ENCODE results near the gene CDK5.

The CDK5 gene

GRCh38 chr7:151057506-151057988 lies at the start of gene CDK5:
CDK5 (minus strand) TSS chr7:151057897; CDS start chr7:151057848, 49 bp downstream.
- FAIRE-seq = no peak

- no peak for FAIRE-seq
Measured at GRCh38 chr7:151104411-151105235, 46.9 kb upstream of the CDK5 start.

- no peak for FAIRE-seq
Measured at GRCh38 chr7:151103973-151104372, 46.3 kb upstream of the CDK5 start.

- no peak for FAIRE-seq
Measured at GRCh38 chr7:151102991-151103390, 45.3 kb upstream of the CDK5 start.

- FAIRE-seq = no peak
Measured at GRCh38 chr7:151101621-151102396, 44.1 kb upstream of the CDK5 start.

DNA sequence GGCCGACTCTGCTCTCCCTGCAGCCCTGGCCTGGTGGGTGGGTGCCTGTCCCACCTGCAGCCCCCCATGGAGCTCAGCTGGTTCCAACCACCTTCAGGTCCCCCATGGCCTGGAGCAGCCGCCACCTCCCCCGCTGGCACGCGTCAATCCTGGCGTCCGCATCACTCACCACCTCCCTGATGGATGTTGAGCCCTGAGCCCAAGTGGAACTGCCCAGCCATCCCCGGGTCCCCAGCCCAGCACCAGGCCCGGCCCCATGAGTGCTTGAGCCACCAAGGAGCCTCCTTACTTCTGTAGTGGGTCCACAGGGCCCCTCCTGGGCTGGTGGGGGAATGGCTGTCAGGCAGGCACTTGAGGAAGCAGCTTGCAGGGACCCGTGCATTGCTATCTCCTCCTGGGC lies 43.2 kb upstream of the CDK5 start:
- FAIRE-seq = no peak

DNA sequence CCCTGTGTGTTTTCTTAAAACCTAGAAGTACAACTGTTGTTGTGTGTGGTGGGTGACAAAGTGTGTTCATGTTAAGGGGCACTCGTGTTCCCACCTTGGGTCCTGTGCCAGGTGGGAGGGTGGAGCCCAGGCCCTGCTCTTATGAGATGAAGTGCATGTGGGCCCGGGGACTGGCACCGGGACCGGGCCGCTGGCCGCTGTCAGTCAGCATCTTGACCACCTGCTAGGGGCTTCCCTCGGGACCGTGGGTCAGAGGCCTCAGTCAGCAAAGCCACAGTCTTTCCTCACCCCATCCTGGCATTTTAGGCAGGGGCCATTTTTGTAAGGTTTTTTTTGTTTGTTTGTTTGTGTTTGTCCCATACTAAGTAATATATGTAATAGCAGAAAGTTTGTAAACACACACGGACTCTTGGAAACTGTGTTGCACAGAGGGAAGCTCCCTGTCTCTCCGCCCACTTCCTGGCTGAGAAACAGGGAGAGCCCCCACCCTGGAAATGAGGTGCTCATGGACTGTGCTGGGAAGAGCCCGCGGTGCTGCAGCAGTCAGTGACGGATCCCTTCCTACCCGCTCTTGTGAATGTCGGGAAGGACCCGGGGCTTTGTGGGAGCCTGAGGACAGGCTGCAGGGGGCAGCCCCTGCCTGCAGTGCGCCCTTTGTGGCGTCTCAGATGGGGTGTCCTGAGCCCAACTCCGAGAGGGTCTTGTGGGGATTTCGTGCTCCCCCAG lies 42.0 kb upstream of the CDK5 start:
- FAIRE-seq = no peak

DNA sequence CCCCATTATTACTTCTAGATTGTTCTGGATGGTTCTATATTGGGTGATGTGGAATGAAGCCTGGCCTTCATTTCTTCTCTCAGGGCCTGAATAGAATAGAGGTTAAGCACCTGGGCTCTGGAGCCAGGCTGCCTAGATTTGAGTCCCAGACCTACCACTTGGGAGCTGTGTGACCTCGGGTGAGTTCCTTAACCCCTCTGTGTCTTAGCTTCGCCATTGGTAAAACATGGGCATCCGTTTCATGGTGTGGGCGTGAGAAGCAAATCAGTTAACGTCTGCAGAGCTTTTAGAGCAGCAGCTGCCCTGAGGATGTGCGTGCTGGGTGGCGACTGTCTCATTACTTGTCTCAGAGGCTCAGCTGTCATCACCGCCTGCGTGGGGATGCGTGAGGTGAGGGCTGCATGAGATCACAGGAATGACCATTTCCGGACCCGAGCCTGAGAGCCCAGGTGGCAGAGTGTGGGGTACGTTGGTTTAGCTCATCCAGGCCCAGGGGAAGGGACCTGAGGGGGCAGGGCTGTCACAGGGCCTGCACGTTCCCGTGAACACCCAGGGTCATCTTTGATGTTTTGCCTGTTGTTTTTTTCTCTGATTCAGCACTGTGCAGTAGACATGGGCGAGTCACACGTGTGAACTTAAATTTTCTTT lies 38.3 kb upstream of the CDK5 start:
- no peak for FAIRE-seq

DNA sequence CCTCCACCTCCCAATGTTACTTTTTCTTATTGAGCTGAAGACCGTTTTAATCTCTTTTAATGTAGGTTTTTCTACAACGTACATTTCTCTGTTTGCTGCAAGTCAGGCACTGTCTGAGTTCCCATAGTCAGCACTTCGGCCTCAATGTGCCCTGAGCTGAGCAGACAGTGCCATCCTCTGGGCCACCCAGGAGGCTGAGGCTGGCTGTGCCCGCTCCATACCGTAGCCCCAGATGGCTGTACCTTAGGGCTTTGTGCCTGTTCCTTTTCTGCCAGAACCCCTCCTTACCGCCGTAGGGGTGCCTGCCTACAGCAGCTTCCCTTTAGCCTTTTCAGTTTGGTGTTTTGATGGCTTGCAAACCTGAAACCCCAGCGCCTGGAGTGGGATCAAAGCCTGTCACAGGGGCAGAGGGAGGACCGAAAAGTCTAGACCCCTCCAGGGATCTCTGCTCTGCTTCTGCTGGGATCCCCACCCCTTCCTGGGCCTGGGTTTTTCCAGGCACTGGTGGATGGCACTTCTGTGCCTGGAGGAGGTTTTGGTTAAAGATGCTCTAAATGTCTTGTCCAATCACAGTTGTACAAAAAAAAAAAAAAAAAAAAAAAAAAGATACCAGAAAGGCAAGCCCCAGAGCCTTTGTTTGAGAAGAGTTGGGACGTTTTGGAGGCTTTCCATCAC lies 37.6 kb upstream of the CDK5 start:
- FAIRE-seq = no peak

- no peak for FAIRE-seq
Measured at GRCh38 chr7:151094675-151095074, 37.0 kb upstream of the CDK5 start.

DNA sequence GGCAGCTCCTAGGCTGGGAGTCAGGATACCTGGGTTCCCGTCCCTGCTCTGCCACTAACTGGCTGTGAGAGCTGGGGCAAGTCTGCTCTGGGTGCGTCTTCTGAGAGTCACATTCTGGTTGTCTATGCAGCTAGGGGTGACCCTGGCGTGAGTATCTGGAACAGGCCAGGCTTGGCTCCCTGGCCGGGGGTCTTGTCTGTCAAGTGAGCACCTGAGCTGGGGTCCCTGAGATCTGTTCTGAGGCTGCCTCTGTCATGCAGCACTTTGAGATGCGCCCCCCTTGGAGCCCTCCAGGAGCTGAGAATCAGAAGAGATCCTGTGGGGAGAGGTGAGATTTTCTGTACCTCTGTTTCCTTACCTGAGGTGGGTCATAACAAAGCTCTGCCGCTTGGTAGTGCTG lies 36.1 kb upstream of the CDK5 start:
- no peak for FAIRE-seq

DNA sequence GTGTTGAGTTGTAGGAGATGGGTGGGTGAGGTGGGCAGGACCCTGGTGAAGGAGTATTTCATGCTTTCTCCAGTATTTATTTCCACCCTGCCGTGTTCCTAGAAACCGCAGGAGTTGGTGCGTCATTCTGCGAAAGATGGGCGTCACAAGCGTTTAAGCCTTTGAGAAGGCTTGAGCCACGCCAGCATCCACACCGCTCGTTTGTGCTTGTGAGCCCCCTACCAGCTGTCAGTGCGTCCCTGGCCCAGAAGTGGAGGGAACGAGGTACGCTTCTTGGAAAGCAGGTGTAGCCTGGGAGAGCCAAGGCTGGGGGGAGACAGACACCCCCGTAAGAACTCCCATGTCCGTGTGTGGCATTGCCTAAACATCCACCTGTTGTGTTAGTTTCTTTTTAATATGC lies 34.3 kb upstream of the CDK5 start:
- no peak for FAIRE-seq

DNA sequence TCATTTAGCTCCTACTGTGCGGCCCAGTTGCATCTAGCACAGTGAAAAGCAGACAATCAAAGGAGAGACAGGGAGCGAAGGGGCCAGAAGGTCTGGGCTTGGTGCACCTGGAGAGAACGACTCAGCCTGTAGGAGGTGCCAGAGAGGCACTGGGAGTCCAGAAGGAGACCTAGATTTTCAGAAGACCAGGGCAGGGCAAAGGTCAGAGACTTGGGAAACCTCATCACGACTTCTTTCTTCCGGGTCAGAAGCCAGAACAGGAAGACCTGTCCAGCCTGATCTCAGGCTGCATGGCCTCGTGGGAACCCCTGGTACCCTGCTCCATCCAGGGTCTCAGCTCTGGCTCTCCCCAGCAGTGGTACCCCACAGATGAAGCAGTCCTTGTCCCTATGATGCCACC lies 33.7 kb upstream of the CDK5 start:
- no peak for FAIRE-seq

GRCh38 chr7:151091003-151091402 lies 33.3 kb upstream of the CDK5 start:
- FAIRE-seq = no peak

- FAIRE-seq = no peak
Measured at GRCh38 chr7:151089893-151090730, 32.4 kb upstream of the CDK5 start.

DNA sequence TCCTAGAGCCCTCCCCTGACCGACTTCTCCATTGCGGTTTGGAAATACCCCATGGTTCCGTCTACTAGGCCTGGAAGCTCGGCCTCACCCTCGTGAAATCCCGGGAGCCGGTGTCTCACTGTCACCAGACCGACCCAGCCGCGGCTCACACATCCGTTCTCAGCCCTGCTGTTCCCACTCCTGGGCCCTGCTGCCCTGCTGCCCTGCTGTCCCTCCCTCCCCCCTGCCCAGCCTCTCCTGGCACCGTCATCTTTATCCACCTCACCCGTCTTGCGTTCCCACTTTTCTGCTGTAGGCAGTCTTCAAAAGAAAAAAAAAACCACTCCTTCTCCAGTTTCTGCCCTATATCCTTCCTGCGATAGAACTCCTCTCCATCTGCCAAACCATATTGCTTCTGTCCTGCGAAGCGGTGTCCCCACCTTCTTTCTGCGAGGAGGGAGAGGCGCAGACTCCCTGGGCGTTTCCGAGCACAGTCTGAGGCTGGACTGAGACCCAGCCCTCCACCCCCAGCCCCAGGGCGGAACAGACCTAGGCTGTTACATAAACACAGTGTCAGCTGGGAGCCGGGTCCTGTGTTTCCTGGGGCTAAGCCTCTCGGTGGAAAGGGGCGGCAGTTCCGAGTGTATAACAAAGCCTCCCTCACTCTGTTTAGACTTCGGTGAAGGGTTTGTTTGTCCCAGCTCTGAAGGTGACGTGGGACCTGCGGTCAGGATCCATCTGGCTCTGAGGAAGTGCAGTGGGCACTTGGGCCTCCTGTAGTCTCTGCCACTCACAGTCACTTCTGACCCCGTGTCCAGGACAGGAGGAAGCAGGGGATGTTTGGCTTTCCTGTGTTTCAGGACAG lies 31.4 kb upstream of the CDK5 start:
- no peak for FAIRE-seq

DNA sequence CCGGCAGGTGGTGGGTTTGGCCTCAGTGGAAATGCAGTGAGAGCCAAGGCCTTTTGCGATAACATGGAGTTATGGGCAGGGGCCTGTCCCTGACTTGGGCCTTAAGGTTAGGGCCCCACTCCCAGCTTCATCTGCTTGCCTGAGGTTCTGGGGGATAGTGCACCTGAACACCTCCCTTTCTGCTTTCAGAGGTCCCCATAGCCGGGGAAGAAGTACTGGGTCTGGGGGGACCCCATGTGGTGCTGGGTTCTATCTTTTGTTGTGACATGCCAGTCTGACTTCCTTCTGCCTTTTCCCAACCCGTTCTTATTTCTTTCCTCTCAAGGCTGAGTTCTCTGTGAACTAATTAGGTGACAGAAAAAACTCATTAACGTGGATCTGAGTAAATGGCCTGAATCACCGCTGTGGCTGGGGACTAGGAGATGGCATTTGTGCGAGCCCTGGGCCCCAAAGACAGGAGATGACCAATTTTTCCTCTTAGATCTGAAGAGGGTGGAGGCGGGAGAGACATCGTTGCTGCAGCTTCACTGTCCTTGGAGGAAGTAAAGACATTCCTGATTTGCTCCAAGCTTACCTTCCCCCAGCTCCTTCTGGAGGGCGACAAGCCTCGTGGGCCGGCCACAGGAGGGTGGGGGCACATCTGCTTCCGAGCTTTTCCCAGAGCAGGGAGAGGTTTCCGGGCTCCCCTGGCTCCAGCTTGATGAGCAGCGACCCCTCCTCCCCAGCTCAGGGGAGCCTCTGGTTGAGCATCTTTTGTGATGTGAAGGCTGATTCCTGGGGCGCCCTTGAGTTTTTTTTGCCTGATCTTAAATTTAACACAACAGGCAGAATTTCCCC lies 30.5 kb upstream of the CDK5 start:
- no peak for FAIRE-seq

GRCh38 chr7:151087245-151088018 lies 29.7 kb upstream of the CDK5 start:
- no peak for FAIRE-seq
